Activated CD4-positive, alpha-beta T cell treated with anti-CD3 and anti-CD28 coated beads, Interleukin-2, Interleukin-4, amounts not matched to agents 100 ng/mL and 50 ng/mL, durations not matched to agents 16 hours and 8 hours (primary cell): ENCODE results near the gene TAX1BP3.

Experiments
- DNase-seq: peaks from one replicate; pipeline ENCODE4 v3.0.0-alpha.2; 2020; ENCODE audit warnings: low spot score

The TAX1BP3 gene

DNA sequence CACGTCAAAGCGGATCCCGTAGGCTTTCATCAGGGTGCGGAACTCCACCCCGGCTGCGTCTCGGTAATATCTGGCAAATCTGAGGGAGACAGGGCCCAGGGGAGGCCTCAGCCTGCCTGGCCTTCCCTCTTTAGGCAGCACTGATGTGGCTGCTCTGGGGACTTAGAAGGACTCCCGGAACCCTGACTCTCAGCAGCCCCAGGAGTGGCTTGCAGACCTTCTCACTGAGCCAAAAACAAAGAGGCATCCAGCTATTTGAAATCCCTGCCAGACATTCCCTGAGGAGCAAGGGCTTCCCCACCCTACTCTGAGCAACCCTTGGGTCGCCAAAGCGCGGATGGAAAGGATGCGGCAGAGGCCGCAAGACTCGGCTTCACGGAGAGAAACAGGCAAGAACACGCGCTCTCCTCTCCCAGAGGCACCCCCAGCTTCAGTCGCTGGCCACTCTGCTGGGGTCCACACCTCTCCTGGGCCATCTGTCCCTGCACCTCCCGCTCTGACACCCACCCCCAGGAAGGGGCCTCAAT is 19.7 kb upstream of the TAX1BP3 start:
- no peak for DNase-seq

DNA sequence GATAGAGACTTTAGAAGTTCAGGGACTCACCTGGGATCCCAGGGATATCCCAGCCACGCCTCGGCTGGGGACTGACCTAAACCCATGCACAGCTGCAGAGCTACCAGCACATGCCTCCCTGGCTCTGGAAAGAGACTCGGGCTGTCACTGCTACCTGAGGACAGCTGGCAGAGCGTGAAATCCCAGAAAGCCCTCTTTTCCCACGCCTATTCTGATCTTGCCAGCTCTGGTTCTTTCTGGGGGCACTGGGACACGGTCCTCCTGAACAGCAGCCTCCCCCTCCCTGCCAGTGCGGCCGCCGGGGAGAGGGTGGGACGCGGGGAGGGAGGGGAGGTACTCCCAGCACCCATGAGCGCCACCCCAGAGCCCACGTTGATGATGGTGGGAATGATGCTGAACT is 16.8 kb upstream of the TAX1BP3 start:
- DNase-seq = no peak

DNA sequence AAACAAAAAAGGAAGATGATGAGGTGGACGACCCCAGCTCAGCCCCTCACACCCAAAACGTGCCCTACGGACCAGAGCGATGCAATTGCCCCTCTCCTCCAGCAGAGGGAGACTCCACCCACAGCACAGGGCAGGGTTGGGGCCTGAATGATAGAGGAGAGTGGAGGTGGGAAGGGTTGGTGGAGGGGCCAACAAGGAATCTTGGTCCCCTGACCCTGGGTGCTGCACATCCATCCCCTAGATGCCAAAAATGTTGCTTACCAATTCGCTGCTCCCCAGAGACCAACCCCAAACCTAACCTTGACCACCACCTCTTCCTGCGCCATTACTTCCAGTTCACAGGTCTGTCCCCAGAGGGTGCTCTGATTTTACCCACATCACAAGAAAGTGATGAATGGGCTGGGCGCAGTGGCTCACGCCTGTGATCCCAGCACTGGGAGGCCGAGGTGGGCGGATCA is 14.7 kb upstream of the TAX1BP3 start:
- DNase-seq = peak; percentile 67

DNA sequence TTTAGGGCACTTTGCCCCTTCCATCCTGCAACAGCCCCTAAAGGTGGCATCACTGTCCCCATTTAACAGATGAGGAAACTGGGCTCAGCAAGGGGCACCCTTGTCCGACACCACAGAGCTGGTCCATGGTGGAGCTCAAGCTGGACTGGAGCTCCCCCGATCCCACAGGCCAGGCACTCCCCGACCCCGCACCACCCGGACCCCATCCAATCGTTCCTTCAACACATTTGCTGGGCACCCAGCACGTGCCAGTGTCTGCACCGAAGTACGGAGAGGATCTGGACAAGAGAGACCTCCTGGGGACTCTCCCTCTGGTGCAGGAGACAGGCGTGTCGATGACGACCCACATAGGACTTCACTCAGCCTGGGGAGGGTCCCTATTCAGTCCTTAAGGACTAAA is 13.7 kb upstream of the TAX1BP3 start:
- DNase-seq = no peak

DNA sequence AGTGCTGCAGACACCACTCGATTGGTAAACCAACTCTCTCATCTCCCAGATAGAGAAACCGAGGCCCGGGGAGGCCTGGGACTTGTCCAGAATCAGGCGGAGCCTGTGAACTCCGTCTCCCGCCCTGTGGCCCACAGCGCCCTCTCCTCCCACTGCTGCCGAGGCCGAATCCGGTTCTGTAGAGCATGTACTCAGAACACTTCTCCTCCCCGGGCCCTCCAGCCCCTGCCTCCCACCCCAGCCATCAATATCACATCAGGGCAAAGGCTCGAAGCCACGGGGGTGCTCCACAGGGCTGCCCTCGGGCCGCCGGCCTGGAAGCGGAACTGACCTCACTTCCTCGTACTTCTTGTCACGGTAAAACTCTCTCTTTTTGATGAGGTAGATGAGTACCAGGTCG is 13.2 kb upstream of the TAX1BP3 start:
- DNase-seq = no peak

DNA sequence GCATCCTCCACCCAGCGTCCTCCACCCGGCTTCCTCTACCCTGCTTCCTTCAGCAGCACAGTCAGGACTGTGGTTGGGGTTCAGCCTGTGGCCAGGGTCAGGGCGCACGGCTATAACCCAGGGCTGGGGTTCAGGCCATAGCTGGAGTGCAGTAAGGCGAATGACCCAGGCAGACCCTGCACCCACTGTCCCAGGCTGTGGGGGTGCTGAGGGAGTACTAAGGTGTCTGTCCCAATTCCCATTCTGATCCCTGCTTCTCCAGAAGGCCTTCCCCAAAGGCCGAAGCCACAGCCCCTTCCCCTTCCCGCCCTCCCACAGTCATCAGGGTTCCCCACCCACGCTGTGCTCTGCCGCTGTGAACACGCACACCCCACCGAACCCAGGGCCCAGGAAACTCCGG is 12.7 kb upstream of the TAX1BP3 start:
- DNase-seq = no peak

DNA sequence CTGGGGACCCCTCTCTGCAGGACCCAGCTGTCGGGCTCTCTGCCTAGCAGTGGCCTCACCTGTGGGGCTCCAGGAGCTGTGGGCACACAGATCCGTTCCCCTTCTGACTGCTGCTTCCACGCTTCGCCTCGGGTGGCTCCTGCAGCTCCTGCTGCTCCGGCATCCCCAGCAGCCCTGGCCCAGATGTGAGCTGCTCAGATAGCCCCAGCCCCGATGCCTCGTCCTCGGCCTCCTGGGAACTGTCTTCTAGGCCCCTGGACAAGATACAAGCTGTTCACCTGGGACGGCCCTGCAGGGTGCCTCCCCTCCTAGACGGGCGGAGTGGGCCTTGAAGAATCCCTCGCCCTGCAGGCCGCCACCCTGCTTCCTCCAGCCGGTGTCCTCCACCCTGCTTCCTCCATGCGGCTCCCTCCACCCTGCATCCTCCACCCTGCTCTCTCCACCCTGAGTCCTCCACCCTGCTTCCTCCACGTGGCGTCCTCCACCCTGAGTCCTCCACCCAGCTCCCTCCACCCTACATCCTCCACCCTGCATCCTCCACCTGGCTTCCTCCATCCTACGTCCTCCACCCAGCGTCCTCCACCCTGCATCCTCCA is 11.3 kb upstream of the TAX1BP3 start:
- DNase-seq = no peak

DNA sequence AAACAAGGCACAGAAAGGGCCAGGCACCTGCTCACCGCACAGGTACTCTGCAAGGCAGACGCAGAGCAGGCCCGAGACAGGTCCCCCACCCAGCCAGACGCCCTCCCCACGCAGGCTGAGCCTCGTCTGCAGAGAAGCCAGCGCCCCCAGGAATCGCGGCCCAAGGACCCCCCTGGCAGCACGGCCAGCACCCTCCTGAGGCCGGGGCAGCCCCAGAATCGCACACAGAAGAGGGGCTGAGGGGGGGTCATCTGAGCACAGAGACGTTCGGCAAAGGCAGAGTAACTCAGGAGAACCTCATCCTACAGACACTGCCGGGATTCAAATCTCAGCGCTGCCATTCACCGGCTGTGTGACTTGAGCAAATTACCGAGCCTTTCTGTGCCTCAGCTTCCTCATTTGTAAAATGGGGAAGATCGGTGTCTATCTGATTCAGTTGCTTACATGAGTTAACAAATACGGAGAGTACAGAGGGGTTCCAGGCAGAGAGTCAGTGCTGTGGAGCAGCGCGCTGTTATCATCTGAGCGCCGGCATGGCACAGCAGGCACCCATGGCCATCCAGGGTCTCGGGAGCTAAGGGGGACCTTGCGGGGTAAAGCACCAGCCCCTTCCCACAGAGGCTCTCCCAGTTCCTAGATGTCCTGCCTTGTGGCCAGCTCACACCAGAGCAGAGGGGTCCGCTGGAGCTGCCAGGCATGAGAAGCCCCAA is 10.6 kb upstream of the TAX1BP3 start:
- no peak for DNase-seq

DNA sequence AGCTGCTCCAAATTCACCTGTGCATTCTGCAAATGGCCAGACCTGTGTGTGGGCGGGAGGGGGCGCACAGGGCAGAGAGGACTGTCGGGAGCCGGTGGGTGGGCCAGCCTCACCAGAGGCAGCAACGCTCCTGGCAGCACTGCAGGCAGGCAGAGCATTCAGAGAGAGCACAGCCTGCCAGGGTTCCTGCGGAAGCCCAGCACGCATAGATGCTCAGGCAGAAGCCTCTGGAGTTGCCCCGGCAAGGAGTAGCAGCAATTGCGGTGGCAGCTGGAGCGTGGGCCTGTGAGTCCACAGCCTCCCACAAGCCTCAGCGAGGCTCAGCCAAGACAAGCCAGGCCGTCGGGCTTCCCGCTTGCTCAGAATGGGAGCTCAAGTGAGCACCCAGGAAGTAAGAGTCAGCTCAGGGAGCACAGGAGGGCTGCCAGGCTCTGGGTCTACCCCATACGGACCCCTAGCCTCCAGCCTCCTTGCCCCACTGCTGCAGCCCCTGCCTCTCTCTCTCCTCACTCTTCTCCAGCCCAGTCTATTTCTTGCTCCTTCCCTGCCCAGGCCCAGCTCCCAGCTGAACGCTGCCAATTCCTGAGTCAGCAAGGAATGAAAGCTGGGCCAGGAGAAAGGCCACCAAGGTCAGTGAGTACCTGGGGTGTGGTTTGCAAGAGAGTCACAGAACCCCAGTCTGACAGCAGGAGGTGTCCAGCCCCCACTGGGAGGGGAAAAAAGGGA is 9.9 kb upstream of the TAX1BP3 start:
- no peak for DNase-seq

DNA sequence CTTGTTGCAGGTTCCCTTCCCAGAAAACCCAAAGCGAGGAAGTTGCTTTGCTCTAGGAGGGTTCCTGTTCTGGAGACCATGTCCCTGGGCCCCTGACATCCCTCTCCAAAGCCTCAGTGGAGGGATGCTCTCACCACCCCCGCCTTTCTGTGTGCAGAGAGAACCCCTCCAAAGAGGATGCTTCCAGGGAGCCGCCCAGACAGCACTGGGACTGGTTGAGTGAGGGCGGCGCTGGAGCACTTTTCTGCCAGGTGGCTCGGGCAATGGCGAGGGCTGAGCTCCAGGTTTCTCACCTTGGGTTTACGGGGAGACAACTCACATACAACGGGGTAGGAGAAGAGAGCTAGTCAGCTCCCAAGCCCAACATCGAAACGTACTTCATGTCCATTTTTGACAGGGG is 7.5 kb upstream of the TAX1BP3 start:
- no peak for DNase-seq

DNA sequence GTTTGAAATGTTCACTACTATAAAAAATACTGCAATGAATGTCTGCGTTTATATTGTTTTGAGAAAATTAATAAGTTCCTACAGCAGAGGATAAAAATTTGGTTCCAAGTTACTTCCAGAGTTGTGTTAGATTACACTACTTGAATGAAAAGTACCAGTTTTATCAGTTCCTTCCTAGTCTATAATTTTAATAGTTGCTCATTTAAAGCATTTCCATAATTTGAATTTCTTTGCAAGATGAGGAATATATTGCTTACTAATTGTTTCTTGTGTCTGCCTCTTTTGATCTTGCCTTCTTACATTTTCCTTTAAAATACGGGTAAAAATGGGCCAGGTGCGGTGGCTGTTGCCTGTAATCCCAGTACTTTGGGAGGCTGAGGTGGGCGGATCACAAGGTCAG is 4.2 kb upstream of the TAX1BP3 start:
- DNase-seq = no peak

DNA sequence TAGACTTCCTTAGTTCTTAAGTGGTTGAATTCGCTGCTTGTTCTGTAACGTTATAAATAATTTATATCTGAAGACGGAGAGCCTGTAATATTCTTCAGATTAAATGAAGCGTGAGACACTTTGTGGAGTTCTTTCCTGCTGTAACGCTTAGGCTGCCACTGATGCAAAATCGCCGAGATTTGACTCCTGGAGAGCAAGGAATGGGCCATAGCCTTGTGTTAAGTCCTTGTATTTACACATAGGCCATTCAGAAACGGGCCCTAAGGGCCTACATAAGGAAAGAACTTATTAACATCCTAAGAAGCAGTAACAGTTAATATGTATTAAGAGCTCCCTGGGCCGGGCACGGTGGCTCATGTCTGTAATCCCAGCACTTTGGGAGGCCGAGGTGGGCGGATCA is 1.2 kb upstream of the TAX1BP3 start:
- DNase-seq = no peak

DNA sequence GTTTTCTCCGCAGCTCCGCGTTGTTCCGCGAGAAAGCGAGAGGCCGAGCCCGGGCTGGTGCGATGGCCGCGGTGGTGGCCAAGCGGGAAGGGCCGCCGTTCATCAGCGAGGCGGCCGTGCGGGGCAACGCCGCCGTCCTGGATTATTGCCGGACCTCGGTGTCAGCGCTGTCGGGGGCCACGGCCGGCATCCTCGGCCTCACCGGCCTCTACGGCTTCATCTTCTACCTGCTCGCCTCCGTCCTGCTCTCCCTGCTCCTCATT is 638 bp upstream of the TAX1BP3 start:
- DNase-seq = no peak

DNA sequence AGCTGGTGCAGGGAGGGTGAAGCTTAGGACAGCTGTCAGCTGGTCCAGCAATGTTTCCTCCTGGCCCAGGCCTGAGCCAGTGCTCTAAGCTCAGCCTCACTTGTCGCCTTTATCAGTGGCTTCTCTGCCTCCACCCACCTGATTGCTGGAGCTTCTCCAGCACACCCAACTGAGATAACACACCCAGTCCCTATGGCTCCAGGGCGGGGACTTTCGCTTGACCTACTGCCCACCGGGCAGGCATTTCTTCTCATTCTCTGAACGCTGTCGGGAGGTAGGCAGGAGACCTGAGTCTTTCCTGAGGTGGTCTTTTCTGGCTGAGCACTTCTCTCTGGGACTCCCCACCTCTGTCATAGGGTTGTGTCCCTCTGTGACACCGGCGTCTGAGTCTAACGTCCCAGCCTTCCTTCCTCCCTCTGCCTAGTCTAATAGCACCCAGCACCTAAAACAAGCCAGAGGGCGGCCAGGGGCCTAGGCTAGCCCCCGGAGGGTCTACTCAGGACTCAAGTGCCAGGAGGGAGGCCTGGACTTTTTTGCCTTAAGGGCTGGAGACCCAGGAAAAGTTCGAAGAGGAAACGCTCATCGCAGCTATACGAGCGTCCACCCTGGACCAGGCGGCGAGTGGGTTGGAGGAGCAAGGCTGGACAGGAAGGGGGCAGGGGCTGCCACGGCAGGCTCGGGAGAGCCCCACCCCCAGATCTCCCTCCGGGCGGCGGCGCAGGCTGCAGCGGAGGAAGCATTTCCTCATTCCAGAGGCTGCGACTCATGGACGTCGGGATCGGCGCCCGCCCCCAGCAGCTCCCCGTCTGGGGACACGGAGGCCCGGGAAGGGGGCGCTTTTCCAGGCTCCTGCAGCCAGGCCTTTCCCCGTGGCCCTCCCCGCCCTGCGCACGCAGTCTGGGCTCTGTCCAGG is 756 bp downstream of the TAX1BP3 start:
- no peak for DNase-seq

DNA sequence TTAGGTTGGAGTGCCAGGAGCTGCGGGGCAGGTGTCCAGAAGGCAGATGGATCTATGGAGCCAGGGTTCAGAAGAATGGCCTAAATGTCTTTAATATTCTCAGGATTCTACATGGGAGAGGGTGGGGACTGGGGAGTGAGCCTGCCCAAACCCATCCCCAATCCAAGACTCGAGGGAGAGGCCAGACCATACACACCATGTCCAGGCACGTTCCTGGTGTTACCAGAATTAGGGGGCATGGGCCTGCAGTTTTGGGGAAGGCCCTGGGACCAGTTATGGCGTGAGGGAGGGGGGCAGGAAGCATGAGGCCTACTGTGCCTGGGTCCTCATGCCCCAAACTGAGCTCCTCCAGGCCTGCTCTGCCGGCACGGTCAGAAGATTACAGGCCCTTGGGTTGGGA is 1.9 kb downstream of the TAX1BP3 start:
- no peak for DNase-seq

DNA sequence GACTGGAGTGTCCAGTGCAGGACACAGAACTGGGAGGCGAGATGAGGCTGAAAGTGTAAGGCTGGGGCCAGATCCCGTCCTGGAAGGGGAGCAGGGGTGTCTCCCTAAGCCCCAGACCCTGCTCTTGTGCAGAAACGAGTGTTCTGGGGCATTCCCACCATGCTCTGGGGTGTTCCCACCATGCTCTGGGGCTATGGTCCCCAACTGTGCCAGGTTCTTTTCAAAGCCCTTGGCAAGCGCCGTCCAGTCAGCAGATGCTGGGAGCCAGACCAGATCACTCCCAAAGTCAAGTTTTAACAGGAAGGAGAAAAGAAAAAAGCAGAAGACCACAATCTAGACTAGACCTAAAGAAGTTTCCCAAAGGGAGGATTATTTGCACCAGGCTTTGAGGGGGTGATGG is 2.5 kb downstream of the TAX1BP3 start:
- DNase-seq = no peak

DNA sequence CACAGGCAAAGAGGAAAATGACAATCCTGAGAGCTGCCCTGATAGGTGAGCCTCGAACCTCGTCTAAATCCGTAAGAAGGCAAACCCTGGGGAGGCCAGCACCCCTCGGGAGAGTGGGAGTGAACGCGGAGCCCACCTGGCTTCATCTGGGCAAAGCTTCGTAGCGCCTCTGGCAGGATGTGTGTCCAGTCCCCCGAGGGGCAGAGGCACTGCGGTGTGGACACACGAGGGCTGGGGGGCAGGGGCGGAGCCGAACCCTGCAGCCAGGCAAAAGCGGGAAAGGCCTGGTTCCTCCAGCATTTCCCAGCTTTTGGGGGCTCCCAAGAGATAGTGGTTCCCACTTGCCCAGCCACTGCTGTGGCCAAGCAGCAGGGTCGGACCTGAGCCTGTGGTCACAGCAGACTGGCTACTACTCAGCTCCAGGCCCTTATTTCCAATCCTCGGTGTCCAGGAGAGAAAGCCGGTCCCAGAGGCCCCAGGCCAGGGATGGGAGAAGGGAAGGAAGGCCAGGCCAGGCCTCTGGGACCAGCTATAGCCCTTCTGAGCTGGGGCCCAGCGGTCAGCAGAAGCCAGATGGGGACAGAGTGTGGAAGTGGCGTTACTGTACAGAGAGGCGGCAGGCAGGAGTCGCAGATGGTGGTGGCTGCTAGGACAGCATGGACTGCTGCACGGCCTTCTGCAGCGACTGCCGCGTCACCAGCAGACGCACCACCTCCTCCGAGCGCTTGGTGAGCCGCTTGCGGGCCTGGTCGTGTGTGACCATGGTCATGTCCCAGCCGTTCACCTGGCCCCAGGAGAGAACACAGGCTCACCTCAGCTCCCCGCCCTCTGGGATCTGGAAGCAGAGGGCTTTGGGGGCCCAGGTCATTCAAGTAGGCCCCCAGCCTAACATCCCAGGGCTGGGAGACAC is 5.0 kb downstream of the TAX1BP3 start:
- DNase-seq = no peak

DNA sequence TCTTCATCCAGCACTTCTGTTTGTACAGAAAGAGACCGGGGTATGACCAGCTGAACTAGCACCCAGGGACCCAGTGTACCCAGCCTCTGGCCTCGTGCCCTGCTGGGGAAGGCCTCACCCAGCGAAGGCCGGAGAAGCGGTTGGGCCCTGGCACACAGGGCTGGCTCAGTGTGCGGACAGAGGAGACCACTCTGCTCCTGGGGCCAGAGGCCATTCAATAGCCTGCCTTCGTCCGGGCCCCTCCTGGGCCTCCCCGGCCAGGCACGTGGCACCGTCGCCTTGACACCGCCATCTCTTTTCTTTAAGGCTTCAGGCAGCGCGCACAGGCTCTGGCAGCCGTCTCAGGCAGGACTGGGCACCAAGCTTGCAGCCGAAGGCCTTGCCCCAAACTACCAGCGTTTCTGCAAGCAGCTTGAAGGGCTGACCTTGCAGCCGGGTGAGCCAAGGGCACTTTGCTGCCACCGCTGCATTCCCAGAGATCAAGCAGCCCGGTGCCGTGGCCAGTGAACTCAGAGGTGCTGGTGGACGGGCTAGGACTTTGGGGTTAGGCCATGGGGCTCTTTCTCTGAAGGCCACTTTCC is 8.0 kb downstream of the TAX1BP3 start:
- no peak for DNase-seq

DNA sequence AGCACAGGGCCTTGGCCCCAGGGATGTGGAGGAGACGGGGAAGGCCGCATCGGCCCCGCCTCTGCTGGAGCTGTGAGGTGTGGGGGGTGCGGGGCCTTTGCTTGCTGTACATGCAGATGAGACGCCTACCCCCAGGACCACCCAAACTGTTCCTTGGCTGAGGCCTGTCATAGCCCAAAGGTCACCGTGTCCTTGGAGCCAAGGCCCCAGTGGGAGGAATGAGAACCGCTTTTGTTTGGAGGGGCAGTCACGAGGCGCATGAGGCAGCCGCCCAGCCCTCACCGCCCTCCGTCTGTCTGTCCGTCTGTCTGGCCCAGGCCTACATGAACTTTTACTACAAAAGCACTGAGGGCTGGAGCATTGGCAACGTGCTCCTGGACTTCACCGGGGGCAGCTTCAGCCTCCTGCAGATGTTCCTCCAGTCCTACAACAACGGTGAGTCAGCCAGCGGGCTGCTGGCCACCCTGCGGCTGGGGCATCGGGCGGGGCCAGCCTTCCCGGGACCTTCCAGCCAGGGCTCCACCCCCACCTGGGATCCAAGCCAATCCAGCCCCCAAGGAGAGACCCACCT is 8.8 kb downstream of the TAX1BP3 start:
- no peak for DNase-seq

DNA sequence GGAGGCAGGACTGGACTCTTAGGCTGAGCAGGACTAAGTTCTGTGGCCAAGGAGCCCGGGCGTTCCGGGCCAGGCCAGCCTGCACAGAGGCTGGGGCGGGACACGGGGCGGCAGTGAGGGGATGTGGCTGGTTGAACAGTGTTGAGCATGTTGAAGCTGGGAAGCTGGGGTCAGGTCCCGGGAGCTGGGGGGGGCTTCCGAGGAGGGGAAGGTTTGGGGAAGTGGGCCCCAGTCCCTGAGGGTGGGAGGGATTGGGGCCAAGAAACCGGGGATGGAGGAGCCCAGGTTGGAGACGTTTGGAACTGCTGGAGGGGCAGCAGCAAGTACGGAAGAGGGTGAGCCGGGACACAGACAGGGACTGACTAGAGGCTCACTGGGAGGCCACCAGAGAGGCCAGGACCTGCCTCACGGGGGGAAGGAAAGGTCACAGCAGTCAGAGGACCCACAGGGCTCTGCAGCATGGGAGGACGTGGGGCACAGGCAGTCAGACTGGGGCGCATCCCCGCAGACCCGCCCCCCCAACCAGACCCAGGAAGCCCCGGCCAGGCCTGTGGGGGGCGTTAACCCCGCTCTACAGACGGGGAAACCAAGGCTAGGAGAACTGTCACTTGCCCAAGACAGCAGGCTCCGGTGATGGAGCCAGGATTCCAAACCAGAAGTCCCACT is 9.5 kb downstream of the TAX1BP3 start:
- DNase-seq = no peak
